Sigmoid colon (tissue), 7 donors: ENCODE results near the gene NUDT4. TPM values are rescaled to one million over a fixed set of nuclear protein-coding genes. Genes with fewer than 3 reads are reported as not detected.
"Not testable (repeated sequence)": the region's sequence is repeated elsewhere in the genome, so short reads cannot be mapped to it uniquely, and the experiment has no call there.

Experiments
- DNase-seq: peaks from one replicate; pipeline ENCODE4 v3.0.0-alpha.2; 2019
- H3K27ac ChIP-seq, 4 donors: fragments of 200-600 bp; sonication (generic); one replicate each; pipeline ENCODE4 v1.5.1; 2016 to 2019; ENCODE audit warnings: mild to moderate bottlenecking in 1 of 4
- H3K27me3 ChIP-seq, 3 donors: fragments of 200-600 bp; sonication (generic); one replicate each; pipeline ENCODE4 v1.5.1; 2019; ENCODE audit warnings: mild to moderate bottlenecking in 1 of 3
- H3K36me3 ChIP-seq, 4 donors: fragments of 200-600 bp; sonication (generic); one replicate each; pipeline ENCODE4 v1.5.1; 2016 to 2019
- H3K4me1 ChIP-seq, 4 donors: fragments of 200-600 bp; sonication (generic); one replicate each; pipeline ENCODE4 v1.5.1; 2017 to 2019
- H3K4me3 ChIP-seq, 4 donors: fragments of 200-600 bp; sonication (generic); one replicate each; pipeline ENCODE4 v1.5.1; 2017 to 2019; ENCODE audit warnings: mild to moderate bottlenecking in 2 of 4, moderate library complexity in 1 of 4
- H3K9me3 ChIP-seq, 4 donors: fragments of 200-600 bp in 3 of 4; sonication (generic) in 3 of 4; one replicate each; pipeline versions ENCODE4 v1.5.1 to v1.6.1; 2013 to 2019
- EP300 ChIP-seq, 4 donors: sonication (generic); formaldehyde crosslinking; IDR thresholded peaks; one replicate each; pipeline ENCODE4 v1.6.1; 2017; ENCODE audit warnings: antibody characterized with exemption in 4 of 4
- POLR2A ChIP-seq, 2 donors: fragments of 450-650 bp; IDR thresholded peaks; one replicate each; pipeline ENCODE4 v1.6.1; 2016; ENCODE audit warnings: antibody characterized with exemption in 2 of 2, mild to moderate bottlenecking in 2 of 2, moderate library complexity in 2 of 2
- POLR2AphosphoS5 ChIP-seq, 4 donors: sonication (generic); formaldehyde crosslinking; IDR thresholded peaks; one replicate each; pipeline ENCODE4 v1.6.1; 2017; ENCODE audit warnings: antibody characterized with exemption in 4 of 4
- WGBS, 2 donors: extraction: QIAGEN DNeasy Blood & Tissue Kit; methylation state at CpG; one replicate each; pipeline ENCODE4 v1.1.7; 2013; 5-methylcytosine and 5-hydroxymethylcytosine counted together
- intact Hi-C: fragments of 100-400 bp; cut with DNase I; formaldehyde crosslinking; loops from one replicate; pipeline ENCODE4 v1.15.1; 2023
- polyA plus RNA-seq, 3 donors: library from polyadenylated mRNA; stranded (reverse); fragments of 200-250 nt; gene quantifications; one replicate each; pipeline ENCODE4 v1.2.3, GENCODE V29; 2013
- total RNA-seq, 4 donors: library from RNA; depleted of rRNA; stranded (reverse); fragments of >200 nt; gene quantifications; one replicate each; pipeline ENCODE4 v1.1.0, GENCODE V29; 2016
- TF ChIP-seq, protein P1 (sequence below), 4 experiments: fragments of 450-650 bp in 3 of 4; fragments of 200-600 bp in 1 of 4; IDR thresholded peaks; one replicate each; pipeline ENCODE4 v1.5.1; 2016 to 2019; ENCODE audit warnings: antibody characterized with exemption in 4 of 4, mild to moderate bottlenecking in 3 of 4, moderate library complexity in 2 of 4
- donor health status: healthy with polysubstance abuse.
- donor health status: Bipolar disorder and iron deficiency.
- donor health status: healthy.

Gene NUDT4
- total and polyA plus RNA-seq, 7 donors, result 45.7 to 83.7 (median 48.5) TPM

DNA sequence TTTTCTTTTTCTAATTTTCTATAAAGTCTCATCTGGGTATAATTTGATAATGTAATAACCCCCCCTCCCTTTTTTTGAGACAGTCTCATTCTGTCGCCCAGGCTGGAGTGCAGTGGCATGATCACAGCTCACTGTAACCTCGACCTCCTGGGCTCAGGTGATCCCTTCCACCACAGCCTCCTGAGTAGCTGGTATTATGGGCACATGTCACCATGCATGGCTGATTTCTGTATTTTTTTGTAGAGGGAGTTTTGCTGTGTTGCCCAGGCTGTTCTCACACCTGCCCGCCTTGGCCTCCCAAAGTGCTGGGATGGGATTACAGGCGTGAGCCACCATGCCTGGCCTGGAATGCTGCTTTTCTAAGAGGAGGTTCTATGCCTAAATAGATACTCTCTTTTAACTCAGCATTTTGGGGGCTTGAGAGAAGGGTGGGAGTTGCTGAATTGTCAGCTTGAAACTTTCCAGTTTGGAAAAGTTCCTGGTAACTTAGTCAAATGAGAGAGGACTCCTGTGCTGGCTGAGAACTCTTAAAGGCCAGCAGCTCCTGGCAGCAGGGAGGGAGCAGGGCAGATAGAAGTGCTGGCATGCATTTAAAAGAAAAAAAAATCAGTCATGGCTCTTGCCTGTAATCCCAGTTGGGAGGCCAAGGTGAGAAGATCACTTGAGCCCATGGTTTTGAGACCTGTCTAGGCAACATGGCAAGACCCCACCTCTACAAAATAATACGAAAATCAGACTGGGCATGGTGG is 13.0 kb downstream of the NUDT4 start:
- TF ChIP-seq, protein P1, sequence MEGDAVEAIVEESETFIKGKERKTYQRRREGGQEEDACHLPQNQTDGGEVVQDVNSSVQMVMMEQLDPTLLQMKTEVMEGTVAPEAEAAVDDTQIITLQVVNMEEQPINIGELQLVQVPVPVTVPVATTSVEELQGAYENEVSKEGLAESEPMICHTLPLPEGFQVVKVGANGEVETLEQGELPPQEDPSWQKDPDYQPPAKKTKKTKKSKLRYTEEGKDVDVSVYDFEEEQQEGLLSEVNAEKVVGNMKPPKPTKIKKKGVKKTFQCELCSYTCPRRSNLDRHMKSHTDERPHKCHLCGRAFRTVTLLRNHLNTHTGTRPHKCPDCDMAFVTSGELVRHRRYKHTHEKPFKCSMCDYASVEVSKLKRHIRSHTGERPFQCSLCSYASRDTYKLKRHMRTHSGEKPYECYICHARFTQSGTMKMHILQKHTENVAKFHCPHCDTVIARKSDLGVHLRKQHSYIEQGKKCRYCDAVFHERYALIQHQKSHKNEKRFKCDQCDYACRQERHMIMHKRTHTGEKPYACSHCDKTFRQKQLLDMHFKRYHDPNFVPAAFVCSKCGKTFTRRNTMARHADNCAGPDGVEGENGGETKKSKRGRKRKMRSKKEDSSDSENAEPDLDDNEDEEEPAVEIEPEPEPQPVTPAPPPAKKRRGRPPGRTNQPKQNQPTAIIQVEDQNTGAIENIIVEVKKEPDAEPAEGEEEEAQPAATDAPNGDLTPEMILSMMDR (IDR thresholded peaks at IDR 0.05), result no peak
- TF ChIP-seq POLR2A (IDR thresholded peaks at IDR 0.05) (no peak), POLR2AphosphoS5 (IDR thresholded peaks at IDR 0.05) (no peak), EP300 (IDR thresholded peaks at IDR 0.05) (no peak)

DNA sequence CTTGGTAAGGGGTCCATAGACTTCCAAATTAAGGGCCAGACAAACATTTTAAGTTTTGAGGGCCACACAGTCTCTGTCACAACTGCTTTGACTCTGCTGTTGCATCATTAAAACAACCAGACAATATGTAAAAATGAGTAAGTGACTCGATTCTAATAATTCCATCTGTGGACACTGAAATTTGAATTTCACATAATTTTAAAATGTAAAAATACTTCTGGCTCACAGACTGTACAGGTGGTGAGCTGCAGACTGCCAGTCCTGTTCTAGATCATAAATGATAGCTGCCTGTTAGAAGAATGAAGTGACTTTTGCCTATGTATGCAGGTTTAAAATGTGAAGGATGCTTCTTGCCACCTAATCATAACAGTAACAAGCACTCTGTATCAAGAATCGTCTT is 15.7 kb downstream of the NUDT4 start:
- 60 to 66% methylated on average over 2 of the region's 2 CpGs for WGBS, 2 donors
- no peak overlapping the region for H3K4me3 ChIP-seq
- TF ChIP-seq POLR2A (IDR thresholded peaks at IDR 0.05) (no peak), POLR2AphosphoS5 (IDR thresholded peaks at IDR 0.05) (no peak), EP300 (IDR thresholded peaks at IDR 0.05) (no peak)
- TF ChIP-seq, protein P1 (IDR thresholded peaks at IDR 0.05), result no peak
- H3K36me3 ChIP-seq, result peaks cover 0 to 30% (median 9%) of the 10 kb centered on the region in 4 donors
- H3K4me1 ChIP-seq, result peaks cover 0 to 24% (median 15%) of the 10 kb centered on the region in 4 donors
- H3K9me3 ChIP-seq, result no peaks in the 10 kb centered on the region
- no peak for DNase-seq
- H3K27ac ChIP-seq, result no peak overlapping the region
- intact Hi-C loops, result no loop called here
- no peaks in the 10 kb centered on the region for H3K27me3 ChIP-seq

More for the DNA sequence above, 13.0 kb downstream of the NUDT4 start:
- H3K27me3 ChIP-seq, result no peaks in the 10 kb centered on the region
- no peak overlapping the region for H3K4me3 ChIP-seq
- H3K4me1 ChIP-seq, result peaks cover 0 to 28% (median 19%) of the 10 kb centered on the region in 4 donors
- H3K36me3 ChIP-seq, result peaks cover 0 to 6% (median 2%) of the 10 kb centered on the region in 4 donors
- H3K27ac ChIP-seq, result peak overlapping the region in 1 of 4 donors; percentile 7
- H3K9me3 ChIP-seq, result no peaks in the 10 kb centered on the region
- intact Hi-C loops, result no loop called here
- 83 to 85% methylated on average over 5 of the region's 5 CpGs for WGBS, 2 donors
- DNase-seq, result no peak

DNA sequence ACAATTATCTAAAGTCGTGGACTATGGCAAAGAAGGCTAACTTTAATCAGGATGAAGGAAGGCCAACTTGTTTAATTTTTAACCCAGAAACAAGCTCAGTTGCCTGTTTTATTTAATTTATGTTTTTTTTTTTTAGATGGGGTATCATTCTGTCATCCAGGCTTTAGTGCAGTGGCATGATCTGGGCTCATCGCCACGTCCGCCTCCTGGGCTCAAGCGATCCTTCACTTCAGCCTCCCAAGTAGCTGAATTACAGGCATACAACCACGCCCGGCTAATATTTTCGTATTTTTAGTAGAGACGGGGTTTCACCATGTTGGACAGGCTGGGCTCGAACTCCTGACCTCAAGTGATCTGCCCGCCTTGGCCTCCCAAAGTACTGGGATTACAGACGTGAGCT is 19.7 kb downstream of the NUDT4 start:
- Histone ChIP-seq H3K27me3 (no peaks in the 10 kb centered on the region), H3K4me3 (no peak overlapping the region), H3K9me3 (no peaks in the 10 kb centered on the region), H3K27ac (peak overlapping the region in 1 of 4 donors; percentile 25), H3K4me1 (no peaks in the 10 kb centered on the region), H3K36me3 (peaks cover 0 to 36% (median 11%) of the 10 kb centered on the region in 4 donors)
- TF ChIP-seq EP300 (IDR thresholded peaks at IDR 0.05) (no peak), POLR2AphosphoS5 (IDR thresholded peaks at IDR 0.05) (no peak), POLR2A (IDR thresholded peaks at IDR 0.05) (no peak)
- TF ChIP-seq, protein P1 (IDR thresholded peaks at IDR 0.05), result no peak
- DNase-seq, result no peak
- 37 to 71% methylated on average over 12 of the region's 12 CpGs for WGBS, 2 donors
- intact Hi-C loops, result loop anchor here (2.0 to 5.0 kb wide), 3 partner anchors 370 to 610 kb away; no protein-coding TSS in a partner anchor

DNA sequence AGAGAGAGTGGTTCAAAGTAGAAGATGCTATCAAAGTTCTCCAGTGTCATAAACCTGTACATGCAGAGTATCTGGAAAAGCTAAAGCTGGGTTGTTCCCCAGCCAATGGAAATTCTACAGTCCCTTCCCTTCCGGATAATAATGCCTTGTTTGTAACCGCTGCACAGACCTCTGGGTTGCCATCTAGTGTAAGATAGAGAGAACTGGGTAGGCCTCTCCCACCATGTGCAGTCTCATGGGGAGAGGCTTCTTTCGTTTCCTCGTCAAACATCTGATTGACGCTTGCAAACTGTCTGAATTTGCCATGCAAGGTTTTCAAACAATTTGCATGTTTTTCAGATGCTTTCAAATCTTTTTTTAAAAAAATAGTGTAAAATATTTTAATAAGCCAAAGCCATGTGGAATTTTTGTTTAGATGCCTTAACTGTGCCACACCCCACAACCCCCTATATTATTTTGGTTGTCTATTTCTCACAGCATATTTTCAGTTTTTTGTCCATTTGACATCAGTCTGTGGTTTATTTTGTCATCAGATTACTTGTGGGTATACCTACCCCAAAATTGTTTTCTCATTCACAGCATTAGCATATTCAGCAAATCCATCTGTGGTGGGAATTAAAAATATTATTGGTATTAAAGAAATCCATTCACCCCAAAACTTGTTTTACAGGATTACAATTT is 21.6 kb downstream of the NUDT4 start:
- not testable (repeated sequence) for H3K27me3 ChIP-seq, DNase-seq, H3K4me1 ChIP-seq, H3K4me3 ChIP-seq, H3K9me3 ChIP-seq, H3K27ac ChIP-seq
- intact Hi-C loops, result loop anchor here (5.0 kb wide), 2 partner anchors 372 to 612 kb away; no protein-coding TSS in a partner anchor
- peaks cover 0 to 36% (median 11%) of the 10 kb centered on the region in 4 donors for H3K36me3 ChIP-seq
- no CpG with 5 or more reads among the region's 5 CpGs for WGBS, 2 donors
